CD4-positive, alpha-beta T cell treated with Interleukin-10 for 1 hour (primary cell): Measurements from ENCODE around the gene RABAC1.
A peak's percentile ranks its signal among the peaks of the same experiment; 100 is the strongest.
"Not testable (repeated sequence)": the region's sequence is repeated elsewhere in the genome, so short reads cannot be mapped to it uniquely, and the experiment has no call there.

ENCODE experiments used
- DNase-seq: peaks from one replicate; pipeline ENCODE4 v3.0.0-alpha.2; 2020

RABAC1 gene

DNA sequence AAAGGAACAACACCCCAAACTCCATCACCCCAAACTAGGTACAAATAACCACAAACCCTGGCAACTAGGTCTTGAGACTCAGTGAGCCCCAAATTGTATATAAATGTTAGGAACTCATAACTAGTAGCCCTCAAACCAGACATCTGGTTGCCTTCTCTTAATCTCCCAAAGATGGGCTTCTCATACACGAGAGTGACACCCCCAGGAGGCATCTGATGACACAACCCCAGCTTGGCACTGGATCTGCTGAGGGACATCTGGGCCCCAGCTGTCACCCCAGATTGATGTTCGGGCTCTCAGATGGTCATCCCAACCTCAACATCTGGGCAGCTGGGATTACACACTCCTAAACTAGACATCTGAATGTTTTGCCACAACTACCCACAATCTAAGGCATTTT, 14.8 kb downstream of the RABAC1 start:
- no peak for DNase-seq

DNA sequence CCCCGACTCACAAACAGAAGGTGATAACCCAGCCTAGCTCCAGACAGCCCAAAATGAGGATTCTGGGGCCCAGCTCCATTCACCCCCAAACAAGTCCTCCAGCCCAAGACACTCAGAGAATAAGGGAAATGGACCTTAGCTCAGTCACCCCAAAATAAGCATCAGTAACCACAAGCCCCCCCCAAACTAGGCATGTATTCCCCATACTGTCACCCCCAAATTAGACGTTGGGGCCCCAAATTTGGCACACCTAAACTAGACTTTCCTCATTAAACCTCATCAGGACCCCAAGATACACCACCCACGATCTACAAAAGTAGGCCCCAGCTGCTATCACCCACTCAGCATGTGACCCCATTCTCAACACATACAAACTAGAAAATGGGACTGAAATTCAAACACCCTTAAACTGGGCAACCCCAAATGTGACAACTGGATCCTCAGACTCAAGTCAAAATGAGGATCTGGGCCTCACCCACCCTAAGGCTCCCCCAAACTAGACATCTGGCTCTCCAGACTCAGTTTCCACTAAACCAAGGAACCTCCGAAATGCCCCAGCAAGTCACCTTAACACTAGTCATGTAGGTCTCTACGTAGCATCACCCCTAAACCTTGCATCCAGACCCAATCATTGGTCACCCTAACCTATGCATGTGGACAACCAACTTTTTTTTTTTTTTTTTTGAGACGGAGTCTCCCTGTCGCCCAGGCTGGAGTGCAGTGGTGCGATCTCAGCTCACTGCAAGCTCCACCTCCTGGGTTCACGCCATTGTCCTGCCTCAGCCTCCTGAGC, 17.5 kb downstream of the RABAC1 start:
- no peak for DNase-seq

GRCh38 chr19:41940731-41941409, 18.3 kb downstream of the RABAC1 start:
- no peak for DNase-seq

- DNase-seq: peak; percentile 51
Observed at GRCh38 chr19:41939861-41940730, 19.0 kb downstream of the RABAC1 start.

DNA sequence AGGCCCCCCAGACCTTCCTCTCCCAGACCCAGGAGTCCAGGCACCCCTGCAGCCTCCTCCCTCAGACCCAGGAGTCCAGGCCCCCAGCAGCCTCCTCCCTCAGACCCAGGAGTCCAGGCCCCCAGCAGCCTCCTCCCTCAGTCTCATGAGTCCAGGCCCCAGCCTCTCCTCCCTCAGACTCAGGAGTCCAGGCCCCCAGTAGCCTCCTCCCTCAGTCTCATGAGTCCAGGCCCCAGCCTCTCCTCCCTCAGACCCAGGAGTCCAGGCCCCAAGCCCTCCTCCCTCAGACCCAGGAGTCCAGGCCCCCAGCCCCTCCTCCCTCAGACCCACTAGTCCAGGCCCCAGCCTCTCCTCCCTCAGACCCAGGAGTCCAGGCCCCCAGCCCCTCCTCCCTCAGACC, 19.9 kb downstream of the RABAC1 start:
- not testable (repeated sequence) for DNase-seq

- no peak for DNase-seq
Observed at GRCh38 chr19:41937525-41938468, 21.3 kb downstream of the RABAC1 start.

- no peak for DNase-seq
Observed at GRCh38 chr19:41936961-41937360, 22.2 kb downstream of the RABAC1 start.

GRCh38 chr19:41936416-41936850, 22.7 kb downstream of the RABAC1 start:
- DNase-seq: peak; percentile 69

GRCh38 chr19:41935760-41936415, 23.2 kb downstream of the RABAC1 start:
- DNase-seq: no peak

DNA sequence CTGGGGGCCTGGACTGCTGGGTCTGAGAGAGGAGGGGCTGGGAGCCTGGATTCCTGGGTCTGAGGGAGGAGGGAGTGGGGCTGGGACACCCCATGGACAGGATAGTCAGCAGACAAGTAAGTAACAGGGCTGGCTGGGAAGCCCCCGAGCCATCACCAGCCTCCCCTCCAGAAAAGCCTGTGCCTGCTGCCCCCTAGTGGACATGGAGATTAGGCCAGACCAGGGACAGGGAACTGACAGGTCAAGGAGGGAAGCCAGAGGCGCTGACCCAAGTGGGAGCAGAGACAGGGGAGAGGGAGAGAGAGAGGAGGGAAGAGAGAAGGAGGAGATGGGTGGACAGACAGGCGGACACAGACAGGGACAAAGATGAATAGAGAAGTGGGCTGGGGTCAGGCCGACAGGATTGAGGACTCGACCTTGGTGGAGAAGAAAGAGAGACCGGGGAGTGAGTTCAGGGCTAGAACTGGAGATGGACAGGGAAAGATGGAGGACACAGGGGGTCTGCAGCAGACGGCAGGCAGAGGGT, 24.2 kb downstream of the RABAC1 start:
- DNase-seq: peak; percentile 84

DNA sequence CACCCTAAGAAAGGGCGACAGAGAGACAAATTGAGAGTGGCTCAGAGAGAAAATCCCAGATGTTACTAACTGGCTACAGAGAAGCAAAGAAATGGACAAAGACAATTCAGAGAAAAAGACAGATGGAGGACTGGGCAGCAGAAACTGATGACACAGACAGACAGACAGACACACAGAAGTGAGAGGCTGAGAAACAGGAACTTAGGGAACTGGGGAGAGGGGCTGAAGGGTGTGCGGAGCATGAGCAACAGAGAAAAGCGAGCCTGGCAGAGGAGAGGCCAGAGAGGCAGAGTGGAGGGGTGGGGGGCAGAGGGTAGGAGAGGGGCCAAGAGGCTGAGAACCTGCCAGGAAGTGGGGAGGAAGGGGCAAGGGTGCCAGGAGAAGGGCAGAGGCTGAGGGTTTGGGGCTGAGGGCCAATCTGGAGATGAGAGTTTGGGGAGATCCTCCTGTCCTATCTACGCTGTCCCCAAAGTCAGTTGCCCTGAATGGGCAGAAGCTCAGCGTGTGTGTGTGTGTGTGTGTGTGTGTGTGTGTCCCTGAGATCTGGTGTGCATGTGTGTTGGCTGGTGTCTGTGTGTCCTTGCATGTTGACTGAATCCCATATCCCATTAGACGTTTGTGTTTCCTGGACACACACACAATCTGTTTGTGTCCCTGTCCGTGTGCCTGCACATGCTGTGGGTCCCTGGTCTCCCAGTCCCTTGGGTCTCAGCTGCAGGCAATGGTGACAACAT, 25.3 kb downstream of the RABAC1 start:
- DNase-seq: no peak

DNA sequence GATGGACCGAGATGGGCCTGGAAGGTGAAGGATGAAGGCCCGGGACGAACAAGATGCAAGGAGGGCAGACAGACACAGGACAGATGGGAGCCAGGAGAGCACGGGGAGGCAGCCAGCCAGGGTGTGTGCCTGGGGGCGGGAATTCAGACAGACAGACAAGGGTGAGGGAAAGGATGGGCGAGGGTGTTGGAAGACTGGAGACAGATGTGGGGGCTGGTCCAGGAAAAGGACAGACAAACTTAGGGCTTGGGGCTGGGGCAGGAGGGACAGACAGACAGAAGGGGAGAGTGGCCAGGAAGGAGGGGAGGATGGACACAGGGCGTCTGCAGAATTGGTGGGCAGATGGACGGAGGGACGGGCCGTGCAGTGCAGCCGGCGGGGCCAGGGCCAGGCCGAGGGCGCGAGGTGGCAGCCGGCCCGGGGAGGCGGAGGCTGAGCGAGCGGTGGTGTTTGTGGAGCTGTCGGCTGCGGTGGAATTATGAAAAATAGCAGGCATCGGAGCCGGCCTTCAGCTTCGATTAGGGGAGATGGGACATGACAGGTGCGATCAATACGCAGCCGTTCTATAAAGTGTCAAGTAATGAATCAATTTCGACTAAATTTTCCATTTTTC, 26.3 kb downstream of the RABAC1 start:
- DNase-seq: no peak

- DNase-seq: no peak
Observed at GRCh38 chr19:41932259-41932719, 26.8 kb downstream of the RABAC1 start.

GRCh38 chr19:41930926-41931592, 28.1 kb downstream of the RABAC1 start:
- no peak for DNase-seq

DNA sequence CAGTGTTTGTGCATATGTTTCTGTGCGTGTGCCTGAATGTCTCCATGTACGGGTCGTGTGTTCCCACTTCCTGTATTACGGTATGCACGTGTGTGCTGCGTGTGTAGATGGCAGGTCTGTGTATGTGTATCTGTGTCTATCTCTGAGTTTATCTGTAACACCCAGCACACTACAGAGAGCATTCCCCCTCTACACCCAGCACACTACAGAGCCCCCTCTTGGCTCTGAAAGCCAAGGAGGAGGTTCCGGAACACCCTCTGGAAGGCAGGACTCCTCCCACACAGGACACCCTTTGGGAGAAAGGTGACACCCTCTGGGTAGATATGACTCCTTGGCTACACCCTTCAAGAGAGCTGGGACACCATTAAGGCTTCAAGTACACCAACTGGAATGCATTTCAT, 28.8 kb downstream of the RABAC1 start:
- DNase-seq: no peak

GRCh38 chr19:41929536-41930071, 29.5 kb downstream of the RABAC1 start:
- no peak for DNase-seq

- DNase-seq: peak; percentile 55
Observed at GRCh38 chr19:41928754-41929535, 30.2 kb downstream of the RABAC1 start.

GRCh38 chr19:41928221-41928683, 30.9 kb downstream of the RABAC1 start, which contains the start of gene ERFL:
TSS of gene ERFL (minus strand) at chr19:41928449. CDS start at chr19:41912919, 15,530 bp downstream.
- DNase-seq: no peak
